Esophagus muscularis mucosa (tissue), 4 donors: ENCODE results near the gene SNX10. TPM values are rescaled to one million over a fixed set of nuclear protein-coding genes. Genes with fewer than 3 reads are reported as not detected.
A peak's percentile ranks its signal among the peaks of the same experiment; 100 is the strongest.

Source experiments
- DNase-seq: peaks from one replicate; pipeline ENCODE4 v3.0.0-alpha.2; 2017; ENCODE audit errors: extremely low spot score
- H3K27ac ChIP-seq, 4 donors: fragments of 200-600 bp; sonication (generic); replicated peaks in 1 of 4; 1 replicate in 3 of 4; 2 replicates in 1 of 4; pipeline ENCODE4 v1.5.1; 2016 to 2019; ENCODE audit warnings: mild to moderate bottlenecking in 1 of 4
- H3K27me3 ChIP-seq, 4 donors: fragments of 200-600 bp; sonication (generic); one replicate each; pipeline versions ENCODE4 v1.5.1 to v1.6.0; 2016 to 2019
- H3K36me3 ChIP-seq, 4 donors: fragments of 200-600 bp; sonication (generic); one replicate each; pipeline ENCODE4 v1.5.1; 2016 to 2019
- H3K4me1 ChIP-seq, 4 donors: fragments of 200-600 bp; sonication (generic); one replicate each; pipeline ENCODE4 v1.5.1; 2016 to 2019
- H3K4me3 ChIP-seq, 4 donors: fragments of 200-600 bp; sonication (generic); 1 replicate in 2 of 4; 2 replicates in 2 of 4; pipeline ENCODE4 v1.5.1; 2016 to 2019; ENCODE audit warnings: mild to moderate bottlenecking in 4 of 4, moderate library complexity in 1 of 4
- H3K9me3 ChIP-seq, 4 donors: fragments of 200-600 bp; sonication (generic); 1 replicate in 3 of 4; 2 replicates in 1 of 4; pipeline ENCODE4 v1.5.1; 2016 to 2019
- CTCF ChIP-seq, 3 experiments: fragments of 200-600 bp in 2 of 3; fragments of 450-650 bp in 1 of 3; sonication (generic) in 2 of 3; IDR thresholded peaks; one replicate each; pipeline ENCODE4 v1.5.1; 2017 to 2019; ENCODE audit warnings: antibody characterized with exemption in 3 of 3, mild to moderate bottlenecking in 2 of 3, moderate library complexity in 1 of 3
- EP300 ChIP-seq: sonication (generic); formaldehyde crosslinking; IDR thresholded peaks from one replicate; pipeline ENCODE4 v1.6.1; 2017; ENCODE audit warnings: antibody characterized with exemption
- POLR2A ChIP-seq: fragments of 450-650 bp; IDR thresholded peaks from one replicate; pipeline ENCODE4 v1.6.1; 2017; ENCODE audit warnings: antibody characterized with exemption, moderate library complexity, mild to moderate bottlenecking, low read depth
- POLR2AphosphoS5 ChIP-seq, 2 donors: sonication (generic); formaldehyde crosslinking; IDR thresholded peaks; one replicate each; pipeline ENCODE4 v1.6.1; 2017; ENCODE audit warnings: antibody characterized with exemption in 2 of 2
- WGBS: methylation state at CpG from one replicate; pipeline ENCODE4 v1.1.5; 2018; 5-methylcytosine and 5-hydroxymethylcytosine counted together
- intact Hi-C: fragments of 100-400 bp; cut with DNase I; formaldehyde crosslinking; loops from one replicate; pipeline ENCODE4 v1.15.1; 2023
- total RNA-seq, 4 donors: library from RNA; depleted of rRNA; stranded (reverse); fragments of >200 nt; gene quantifications; one replicate each; pipeline versions ENCODE4 v1.1.0 to v1.2.1, GENCODE V29; 2016

SNX10 gene
- total RNA-seq, 4 donors from 2014 or later: 1.9 to 5.0 (median 4.1) TPM

- Histone ChIP-seq H3K27me3 (no peaks in the 10 kb centered on the region), H3K27ac (peak overlapping the region in 3 of 4 donors; percentile 72 to 79 (median 75)), H3K4me1 (peaks cover 13 to 24% (median 21%) of the 10 kb centered on the region in 4 donors), H3K4me3 (no peak overlapping the region), H3K9me3 (no peaks in the 10 kb centered on the region), H3K36me3 (no peaks in the 10 kb centered on the region)
- DNase-seq: no peak
- intact Hi-C loops: no loop called here
- 78% methylated on average over 5 of the region's 7 CpGs for WGBS
- no peak for TF ChIP-seq POLR2A
These were observed 105.7 kb downstream of the SNX10 start for GRCh38 chr7:26397332-26397731.

GRCh38 chr7:26397796-26398426 is 106.2 kb downstream of the SNX10 start:
- H3K27me3 ChIP-seq: no peaks in the 10 kb centered on the region
- H3K36me3 ChIP-seq: no peaks in the 10 kb centered on the region
- peak overlapping the region; percentile 72 to 79 (median 74) for H3K27ac ChIP-seq
- no peak for DNase-seq
- H3K4me3 ChIP-seq: peak overlapping the region; percentile 69 to 83 (median 70)
- TF ChIP-seq CTCF (IDR thresholded peaks at IDR 0.05) (peak in 1 of 3 experiments; percentile 8), POLR2A (no peak), POLR2AphosphoS5 (IDR thresholded peaks at IDR 0.05) (peak in 1 of 2 donors; percentile 1)
- intact Hi-C loops: no loop called here
- H3K4me1 ChIP-seq: peaks cover 13 to 24% (median 21%) of the 10 kb centered on the region in 4 donors
- WGBS: 10% methylated on average over 24 of the region's 38 CpGs
- H3K9me3 ChIP-seq: no peaks in the 10 kb centered on the region

- TF ChIP-seq CTCF (IDR thresholded peaks at IDR 0.05) (no peak), EP300 (no peak), POLR2A (no peak), POLR2AphosphoS5 (IDR thresholded peaks at IDR 0.05) (no peak)
- no peaks in the 10 kb centered on the region for H3K36me3 ChIP-seq
- H3K4me1 ChIP-seq: peaks cover 13 to 24% (median 21%) of the 10 kb centered on the region in 4 donors
- no peaks in the 10 kb centered on the region for H3K9me3 ChIP-seq
- H3K27ac ChIP-seq: peak overlapping the region; percentile 72 to 79 (median 74)
- 0% methylated on average over 19 of the region's 36 CpGs for WGBS
- DNase-seq: no peak
- intact Hi-C loops: no loop called here
- no peaks in the 10 kb centered on the region for H3K27me3 ChIP-seq
- H3K4me3 ChIP-seq: peak overlapping the region; percentile 69 to 83 (median 70)
These were observed 106.7 kb downstream of the SNX10 start for GRCh38 chr7:26398427-26398755.

GRCh38 chr7:26398756-26399509 is 107.3 kb downstream of the SNX10 start:
- no peak for DNase-seq
- TF ChIP-seq CTCF (IDR thresholded peaks at IDR 0.05) (peak in 1 of 3 experiments; percentile 33), POLR2A (no peak), POLR2AphosphoS5 (IDR thresholded peaks at IDR 0.05) (no peak), EP300 (no peak)
- peak overlapping the region; percentile 72 to 79 (median 74) for H3K27ac ChIP-seq

GRCh38 chr7:26399736-26400135 is 108.1 kb downstream of the SNX10 start:
- DNase-seq: no peak
- WGBS: 92% methylated on average over 1 of the region's 1 CpG
- Histone ChIP-seq H3K27me3 (no peaks in the 10 kb centered on the region), H3K27ac (no peak overlapping the region), H3K36me3 (no peaks in the 10 kb centered on the region), H3K4me3 (no peak overlapping the region), H3K4me1 (peaks cover 13 to 24% (median 21%) of the 10 kb centered on the region in 4 donors), H3K9me3 (no peaks in the 10 kb centered on the region)
- TF ChIP-seq EP300 (no peak), CTCF (IDR thresholded peaks at IDR 0.05) (no peak), POLR2A (no peak), POLR2AphosphoS5 (IDR thresholded peaks at IDR 0.05) (no peak)
- intact Hi-C loops: no loop called here

More at GRCh38 chr7:26398756-26399509, 107.3 kb downstream of the SNX10 start:
- Histone ChIP-seq H3K4me1 (peaks cover 13 to 24% (median 21%) of the 10 kb centered on the region in 4 donors), H3K36me3 (no peaks in the 10 kb centered on the region), H3K4me3 (peak overlapping the region; percentile 69 to 83 (median 70)), H3K9me3 (no peaks in the 10 kb centered on the region), H3K27me3 (no peaks in the 10 kb centered on the region)
- WGBS: 3% methylated on average over 27 of the region's 52 CpGs
- intact Hi-C loops: no loop called here
